Effector CD4-positive, alpha-beta T cell (primary cell): ENCODE measurements around the gene HOXB8.

Source experiments
- DNase-seq: peaks from one replicate; pipeline ENCODE4 v3.0.0-alpha.2; 2020

Gene HOXB8

DNA sequence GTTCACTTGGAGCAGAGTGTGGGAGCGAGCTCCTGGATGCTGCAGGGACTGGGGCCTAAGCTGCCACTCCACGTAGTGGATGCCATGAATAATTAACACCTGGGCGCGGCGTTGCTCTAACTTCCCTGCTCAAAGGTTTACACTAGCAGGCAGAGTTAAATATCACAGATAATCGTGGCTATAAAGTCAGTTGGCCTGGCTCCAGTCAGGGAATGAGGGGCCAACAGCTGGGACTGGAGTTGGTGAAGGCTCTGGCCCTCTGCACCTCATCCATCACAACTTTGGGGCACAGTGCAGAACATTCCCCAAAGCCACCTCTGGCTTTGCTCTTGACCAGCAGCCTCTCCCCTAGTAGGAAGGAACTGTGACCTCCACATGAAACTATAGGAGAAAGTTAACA lies 47.9 kb downstream of the HOXB8 start:
- DNase-seq, result no peak

GRCh38 chr17:48566717-48567116 lies 48.4 kb downstream of the HOXB8 start:
- DNase-seq, result no peak

GRCh38 chr17:48565925-48566710 lies 49.0 kb downstream of the HOXB8 start:
- DNase-seq, result no peak

DNA sequence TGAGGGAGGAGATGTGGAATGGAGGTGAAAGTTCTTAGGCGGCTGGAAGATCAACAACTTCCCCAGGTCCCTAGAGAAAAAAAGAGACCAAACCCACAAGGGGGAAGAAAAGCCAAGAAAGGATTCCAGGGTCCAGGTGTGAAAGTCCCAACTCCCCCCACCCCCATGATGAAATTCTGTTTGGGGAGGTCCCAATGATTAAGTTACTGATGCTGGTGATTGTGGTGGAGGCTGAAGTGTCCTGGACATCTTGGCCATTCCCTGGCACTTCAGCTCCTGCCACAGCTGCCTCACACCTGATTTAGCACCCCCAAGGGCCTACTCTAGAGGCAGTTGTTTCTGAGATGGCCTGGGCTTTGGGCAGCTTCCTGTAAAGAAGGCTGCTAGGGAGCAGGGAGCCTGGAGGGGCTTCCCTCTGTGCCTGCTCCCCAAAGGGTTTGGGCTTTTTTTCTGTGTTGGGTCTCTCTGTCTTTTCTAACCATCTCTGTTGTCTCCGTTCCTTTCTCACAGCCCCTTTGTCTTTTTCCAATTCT lies 50.0 kb downstream of the HOXB8 start:
- no peak for DNase-seq

DNA sequence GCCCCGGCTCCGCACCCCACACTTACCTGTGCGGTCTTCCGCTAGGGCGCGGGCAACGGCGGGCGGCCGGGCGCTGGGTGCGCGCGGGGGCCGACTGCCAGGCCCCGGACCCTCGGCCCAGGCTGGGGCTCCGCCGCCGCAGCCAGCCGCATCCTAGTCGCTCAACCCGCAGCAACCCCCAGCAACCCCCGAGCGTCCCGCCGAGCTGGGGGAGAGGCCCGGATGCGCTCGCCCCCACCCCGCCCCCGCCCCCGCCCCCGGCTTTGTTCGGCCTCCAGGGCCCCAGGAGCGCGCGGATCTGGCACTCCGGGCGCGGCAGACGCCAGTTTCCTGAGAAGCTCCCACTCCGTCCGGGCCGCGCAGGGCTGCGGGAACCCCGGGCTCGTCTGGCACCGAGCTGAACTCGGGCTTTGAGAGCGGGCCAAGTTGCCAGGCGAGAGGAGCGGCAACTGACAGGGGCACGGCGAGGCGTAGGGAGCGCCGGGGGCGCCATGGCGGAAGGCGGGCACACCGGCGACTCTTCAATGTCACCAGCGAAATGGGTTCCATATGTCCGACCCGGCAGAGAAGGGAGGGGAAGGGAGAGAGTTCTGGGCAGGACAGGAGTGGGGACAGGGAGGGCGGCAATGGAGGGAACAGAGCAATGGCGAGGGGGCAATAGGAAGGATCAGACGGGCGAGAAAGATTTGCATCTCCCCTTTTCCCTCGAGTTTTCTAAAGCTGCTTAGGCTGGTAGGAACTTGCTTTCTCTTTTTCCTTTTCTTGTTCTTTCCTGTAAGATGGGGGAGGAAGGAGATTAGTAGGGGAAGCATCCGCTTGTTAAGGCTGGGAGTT lies 50.7 kb downstream of the HOXB8 start:
- DNase-seq, result no peak

DNA sequence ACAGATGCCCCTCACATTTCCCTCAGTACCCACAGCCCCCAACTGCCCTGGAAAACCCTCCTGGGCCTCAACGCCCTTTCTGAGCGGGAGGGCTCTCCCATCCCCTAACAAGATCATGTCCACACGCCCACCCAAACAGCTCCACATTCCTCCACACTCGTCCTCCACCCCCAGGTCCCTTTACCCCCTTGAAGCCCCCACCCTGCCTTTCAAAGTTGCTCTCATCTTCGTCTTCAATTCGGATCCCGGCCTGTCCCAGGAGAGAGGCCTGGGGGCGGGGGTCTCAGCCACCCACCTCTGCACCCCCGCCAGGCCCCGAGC lies 51.3 kb downstream of the HOXB8 start:
- DNase-seq, result no peak

GRCh38 chr17:48563385-48563838 lies 51.7 kb downstream of the HOXB8 start:
- no peak for DNase-seq

DNA sequence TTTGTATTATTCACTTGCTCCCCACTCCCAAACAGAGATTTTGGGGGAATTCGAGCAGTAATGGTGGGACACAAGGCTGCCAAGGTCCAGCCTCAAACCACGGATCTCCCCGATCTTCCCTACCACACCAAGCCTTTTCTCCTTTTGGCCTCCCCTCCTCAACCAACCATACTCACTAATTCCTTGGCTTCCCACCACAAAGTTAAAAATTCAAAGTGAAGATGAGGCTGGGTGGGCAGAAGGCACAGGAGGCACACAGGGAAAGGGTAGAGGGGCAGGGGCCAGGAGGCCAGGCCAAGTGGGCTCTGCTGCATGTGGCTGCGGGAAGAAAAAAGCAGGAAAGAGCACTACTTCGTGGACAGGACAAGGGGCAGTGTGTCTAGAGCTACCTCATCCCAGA lies 52.2 kb downstream of the HOXB8 start:
- no peak for DNase-seq
